Measurements from ENCODE around the gene P4HB. TPM values are rescaled to one million over a fixed set of nuclear protein-coding genes. Genes with fewer than 3 reads are reported as not detected.

P4HB gene
- total RNA-seq, 2 donors from 2014 or later = 506 to 602 TPM

DNA sequence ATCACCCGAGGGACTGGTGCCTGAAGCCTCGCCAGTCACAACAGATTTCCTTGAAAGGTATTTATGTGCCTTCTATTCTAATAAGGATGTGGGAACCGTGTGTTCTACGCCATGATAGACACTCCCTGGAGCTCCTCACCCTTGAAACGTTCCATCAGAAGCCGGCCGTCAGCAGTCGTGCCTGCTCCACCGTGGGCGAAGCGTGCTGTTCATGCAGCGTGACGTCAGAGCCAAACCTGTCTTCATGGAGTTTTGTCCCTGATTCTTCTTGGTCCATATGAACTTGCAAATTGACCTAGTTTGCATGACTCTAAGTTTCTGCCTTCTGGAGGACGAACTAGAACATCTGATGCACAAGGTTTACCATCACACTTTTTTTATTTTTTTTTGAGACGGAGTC lies 21.0 kb downstream of the P4HB start:
- Mint-ChIP-seq H3K36me3 (ENCODE audit: low read depth) (peaks cover 14% of the 10 kb centered on the region), H3K4me3 (no peak overlapping the region), H3K4me1 (no peaks in the 10 kb centered on the region), H3K27ac (no peak overlapping the region), H3K9me3 (no peaks in the 10 kb centered on the region), H3K27me3 (no peaks in the 10 kb centered on the region)
- ATAC-seq (replicated peaks) = no peak

DNA sequence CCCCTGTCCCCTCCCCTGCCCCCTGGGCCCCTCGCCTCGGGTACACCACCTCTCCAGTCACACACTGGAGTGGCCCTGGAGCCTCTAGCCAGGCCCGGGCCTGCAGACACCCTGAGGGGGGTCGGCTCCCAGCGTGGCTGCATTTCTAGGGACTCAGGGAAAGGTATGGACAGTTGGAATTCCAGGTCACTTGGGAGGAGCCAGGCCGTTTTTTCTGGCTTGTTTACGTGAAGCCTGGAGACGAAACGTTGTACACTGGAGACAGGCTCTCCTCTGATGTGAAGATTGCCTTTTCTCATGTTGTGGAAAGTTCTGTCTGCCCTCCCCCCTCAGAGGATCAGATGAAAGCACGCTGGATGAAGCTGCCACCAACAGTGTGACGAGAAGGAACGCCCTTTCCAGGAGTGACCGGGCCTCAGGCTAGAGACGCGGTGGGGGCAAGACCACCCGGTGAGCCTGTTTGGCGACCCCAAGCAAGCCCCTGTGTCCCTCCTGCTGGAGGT lies 21.5 kb downstream of the P4HB start:
- no peaks in the 10 kb centered on the region for H3K9me3 Mint-ChIP-seq
- H3K36me3 Mint-ChIP-seq (ENCODE audit: low read depth) = peaks cover 9% of the 10 kb centered on the region
- ATAC-seq (replicated peaks) = no peak
- H3K4me3 Mint-ChIP-seq = no peak overlapping the region
- H3K27ac Mint-ChIP-seq = no peak overlapping the region
- H3K4me1 Mint-ChIP-seq = no peaks in the 10 kb centered on the region
- no peaks in the 10 kb centered on the region for H3K27me3 Mint-ChIP-seq

DNA sequence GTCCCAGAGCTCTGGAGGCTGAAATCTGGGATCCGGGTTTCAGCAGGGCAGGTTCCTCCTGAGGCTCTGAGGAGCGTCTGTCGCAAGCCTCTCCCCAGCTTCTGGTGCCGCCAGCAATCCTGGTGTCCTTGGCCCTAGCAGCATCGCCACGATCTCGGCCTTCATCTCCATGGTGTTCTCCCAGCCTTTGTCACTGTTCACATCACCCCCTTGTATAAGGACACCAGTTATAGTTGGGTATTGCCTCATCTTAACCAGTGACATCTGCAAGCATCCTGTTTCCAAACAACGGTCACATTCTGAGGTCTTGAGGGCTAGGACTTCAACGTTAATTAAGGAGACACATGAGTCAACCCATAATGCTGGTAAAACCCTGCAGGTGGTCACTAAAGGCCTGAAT lies 22.7 kb downstream of the P4HB start:
- H3K27me3 Mint-ChIP-seq = no peaks in the 10 kb centered on the region
- no peak overlapping the region for H3K27ac Mint-ChIP-seq
- H3K9me3 Mint-ChIP-seq = no peaks in the 10 kb centered on the region
- H3K4me1 Mint-ChIP-seq = no peaks in the 10 kb centered on the region
- no peak for ATAC-seq (replicated peaks)
- peaks cover under 1% of the 10 kb centered on the region for H3K36me3 Mint-ChIP-seq (ENCODE audit: low read depth)
- H3K4me3 Mint-ChIP-seq = no peak overlapping the region

DNA sequence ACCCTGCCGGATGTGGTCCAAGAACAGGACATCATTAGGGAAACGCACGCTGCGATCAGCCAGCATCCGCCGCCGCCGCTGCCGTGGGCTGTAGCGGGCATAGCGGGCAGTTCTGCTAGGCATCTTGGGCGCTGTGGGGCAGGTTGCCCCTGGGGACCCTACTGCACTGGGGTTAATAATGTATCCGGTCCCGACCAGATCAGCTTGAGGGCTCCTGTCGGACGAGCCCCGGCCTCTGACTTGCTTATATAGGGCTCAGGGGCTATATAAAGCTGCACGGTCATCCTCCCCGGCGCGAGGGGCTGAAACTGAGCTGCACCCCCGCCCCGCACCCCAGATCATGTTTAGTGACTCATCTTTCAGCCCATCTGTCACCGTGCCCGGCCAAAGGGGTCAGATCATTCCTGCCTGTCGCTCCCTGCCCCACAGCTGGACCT lies 25.5 kb downstream of the P4HB start, which contains the start of gene PPP1R27:
Gene PPP1R27, minus strand, starts transcription at position 220 of the 437 bp plus-strand sequence. Its CDS starts 97 bp downstream, at position 123.
- peaks cover 15% of the 10 kb centered on the region for H3K36me3 Mint-ChIP-seq (ENCODE audit: low read depth)
- H3K9me3 Mint-ChIP-seq = no peaks in the 10 kb centered on the region
- ATAC-seq (replicated peaks) = no peak
- H3K4me1 Mint-ChIP-seq = peaks cover 6% of the 10 kb centered on the region
- H3K4me3 Mint-ChIP-seq = peak within 1 kb of the TSS; percentile 78
- H3K27ac Mint-ChIP-seq = peak within 1 kb of the TSS; percentile 86
- no peaks in the 10 kb centered on the region for H3K27me3 Mint-ChIP-seq

DNA sequence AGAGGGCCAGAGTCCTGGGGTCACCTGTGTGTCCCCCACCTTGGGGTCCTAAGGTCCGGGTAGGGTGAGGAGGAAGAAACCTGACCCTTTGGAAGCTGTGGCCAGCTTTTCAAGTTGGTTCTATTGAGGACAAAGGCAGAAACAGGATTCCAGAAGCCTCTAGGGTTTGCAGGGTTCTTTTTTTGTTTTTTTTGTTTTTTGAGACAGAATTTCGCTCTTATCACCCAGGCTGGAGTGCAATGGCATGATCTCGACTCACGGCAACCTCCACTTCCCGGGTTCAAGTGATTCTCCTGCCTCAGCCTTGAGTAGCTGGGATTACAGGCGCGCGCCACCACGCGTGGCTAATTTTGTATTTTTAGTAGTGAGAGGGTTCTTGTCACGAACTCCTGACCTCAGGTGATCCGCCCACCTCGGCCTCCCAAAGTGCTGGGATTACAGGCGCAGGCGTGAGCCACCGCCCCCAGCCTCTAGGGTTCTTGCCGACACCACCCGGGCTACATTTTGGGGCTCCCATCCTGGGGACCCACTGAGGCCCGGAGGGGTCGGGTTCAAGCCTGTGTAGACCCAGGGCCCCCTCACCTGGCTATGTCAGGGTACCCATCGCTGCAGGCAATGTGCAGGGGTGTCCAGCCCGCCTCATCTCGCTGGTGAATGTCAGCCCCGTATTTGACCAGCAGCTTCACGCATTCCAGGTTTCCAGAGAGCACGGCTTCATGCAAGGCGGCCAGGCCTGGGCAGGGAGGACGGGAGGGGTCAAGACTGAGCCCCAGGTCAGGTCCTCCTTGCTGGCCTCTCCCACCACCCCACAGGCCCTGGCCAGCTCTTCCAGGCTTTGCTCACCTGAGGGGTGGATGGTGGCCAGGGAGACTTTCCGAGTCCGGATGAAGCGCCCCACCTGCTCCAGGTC lies 26.2 kb downstream of the P4HB start:
- ATAC-seq (replicated peaks) = no peak

DNA sequence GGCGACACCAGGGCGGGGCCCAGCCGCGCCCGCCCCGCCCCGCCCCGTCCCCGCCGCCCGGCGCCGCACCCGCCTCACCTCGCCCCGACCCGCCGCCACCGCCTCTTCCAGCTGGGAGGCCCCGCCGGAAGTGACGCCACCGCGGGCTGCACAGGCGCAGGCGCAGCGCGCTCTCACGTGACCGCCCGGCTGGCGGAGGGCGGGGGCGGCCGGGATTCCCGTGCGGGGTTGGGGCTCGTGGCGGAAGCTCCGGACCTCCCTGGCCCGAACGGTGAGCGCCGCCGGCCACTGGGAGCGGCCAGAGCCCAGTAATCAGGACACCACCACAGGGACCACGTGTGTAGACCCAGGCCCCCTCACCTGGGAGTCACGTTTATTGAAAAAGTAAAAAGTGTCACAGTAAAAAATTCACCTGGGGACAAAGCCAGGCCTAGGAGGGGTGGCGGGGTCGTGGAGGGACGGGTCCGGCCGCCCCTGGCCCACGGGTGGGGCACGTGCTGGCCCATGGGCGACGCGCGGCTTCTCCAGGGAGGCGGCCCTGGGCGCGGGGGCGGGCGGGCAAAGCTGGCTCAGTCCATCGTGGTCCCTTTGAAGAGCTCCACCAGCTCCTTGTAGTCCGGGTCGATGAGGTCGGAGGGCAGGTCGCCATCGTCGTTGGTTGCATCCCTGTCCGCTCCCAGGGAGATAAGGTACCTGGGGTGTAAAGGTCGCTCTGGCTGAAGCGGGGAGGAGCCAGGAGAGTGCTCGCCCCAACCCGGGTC lies 27.0 kb downstream of the P4HB start, which contains the start of gene MCRIP1:
Gene MCRIP1, minus strand, starts transcription at position 132 of the 761 bp plus-strand sequence. CDS start 8,785 bp downstream, outside the sequence.
- H3K36me3 Mint-ChIP-seq (ENCODE audit: low read depth) = peaks cover 15% of the 10 kb centered on the region

More for the DNA sequence above, 26.2 kb downstream of the P4HB start:
- Mint-ChIP-seq H3K4me1 (peaks cover 6% of the 10 kb centered on the region), H3K4me3 (peak overlapping the region; percentile 78), H3K27me3 (no peaks in the 10 kb centered on the region), H3K9me3 (no peaks in the 10 kb centered on the region), H3K36me3 (ENCODE audit: low read depth) (peaks cover 15% of the 10 kb centered on the region), H3K27ac (peak overlapping the region; percentile 86)

DNA sequence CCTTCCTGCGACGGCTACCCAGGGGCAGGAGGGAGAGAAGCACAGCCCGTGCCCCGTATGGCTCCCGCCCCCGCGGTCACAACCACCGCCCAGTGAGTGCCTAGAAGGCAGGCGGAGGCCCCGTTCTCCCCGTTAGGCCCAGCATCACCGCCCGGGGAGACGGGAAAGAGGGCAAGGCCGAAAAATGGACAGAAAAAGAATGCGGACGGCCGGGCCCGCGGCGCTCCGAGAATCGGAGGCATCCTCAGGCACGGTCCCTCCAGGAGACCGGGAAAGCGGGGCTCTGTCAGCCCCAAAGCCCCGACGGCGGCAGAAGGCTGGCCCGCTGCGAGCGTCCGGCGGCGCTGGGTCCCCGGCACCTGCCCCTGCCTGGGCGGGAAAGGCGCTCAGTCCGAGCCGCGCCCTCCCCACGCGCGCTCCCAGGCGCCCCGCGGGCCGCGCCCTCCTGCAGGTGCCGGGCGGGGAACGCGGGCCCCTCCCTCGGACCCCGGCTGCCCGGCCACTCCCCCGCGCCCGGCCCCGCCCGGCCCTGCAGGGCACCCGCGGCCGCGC lies 27.7 kb downstream of the P4HB start:
- peaks cover 15% of the 10 kb centered on the region for H3K36me3 Mint-ChIP-seq (ENCODE audit: low read depth)
- H3K27ac Mint-ChIP-seq = peak overlapping the region; percentile 99
- no peaks in the 10 kb centered on the region for H3K9me3 Mint-ChIP-seq
- H3K27me3 Mint-ChIP-seq = no peaks in the 10 kb centered on the region
- H3K4me3 Mint-ChIP-seq = peak overlapping the region; percentile 100
- ATAC-seq (replicated peaks) = peak; percentile 48
- H3K4me1 Mint-ChIP-seq = peaks cover 6% of the 10 kb centered on the region

More for the DNA sequence above, 27.0 kb downstream of the P4HB start, which contains the start of gene MCRIP1:
- peak within 1 kb of the TSS; percentile 99 for H3K27ac Mint-ChIP-seq
- no peaks in the 10 kb centered on the region for H3K27me3 Mint-ChIP-seq
- H3K4me3 Mint-ChIP-seq = peak within 1 kb of the TSS; percentile 100
- ATAC-seq (replicated peaks) = peak; percentile 79
- peaks cover 6% of the 10 kb centered on the region for H3K4me1 Mint-ChIP-seq
- no peaks in the 10 kb centered on the region for H3K9me3 Mint-ChIP-seq

DNA sequence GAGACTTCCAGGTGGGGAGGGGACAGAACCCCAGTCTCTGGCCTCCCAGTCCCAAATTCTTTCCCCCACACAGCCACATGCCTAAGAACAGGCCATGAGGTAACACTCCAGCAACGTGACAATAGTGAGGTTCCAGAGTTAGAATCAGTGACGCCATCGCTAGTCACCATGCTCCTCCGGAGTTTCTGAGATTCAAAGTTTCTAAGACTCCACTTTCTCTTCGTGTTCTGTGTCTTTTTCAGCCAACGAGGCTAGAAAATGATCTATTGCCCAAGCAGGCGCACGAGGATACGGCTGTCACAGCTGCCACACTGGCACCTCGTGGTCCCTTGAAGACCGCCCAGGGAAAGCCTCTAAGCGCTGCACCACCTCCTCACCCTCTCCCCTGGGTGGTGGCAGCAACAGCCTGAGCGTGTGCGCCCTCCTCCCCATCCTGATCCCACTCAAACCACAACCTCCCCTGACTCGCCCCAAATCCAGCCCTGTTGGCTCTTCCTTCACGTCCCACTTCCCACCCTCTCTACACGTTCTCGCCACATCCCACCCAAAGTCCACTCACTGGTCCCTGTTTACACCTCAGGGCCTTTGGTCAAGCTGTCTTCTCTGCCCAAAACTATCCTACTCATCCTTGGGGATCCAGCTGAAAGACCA lies 28.3 kb downstream of the P4HB start:
- Mint-ChIP-seq H3K4me1 (peaks cover 6% of the 10 kb centered on the region), H3K4me3 (peak overlapping the region; percentile 100), H3K27me3 (no peaks in the 10 kb centered on the region), H3K27ac (peak overlapping the region; percentile 99), H3K36me3 (ENCODE audit: low read depth) (peaks cover 15% of the 10 kb centered on the region), H3K9me3 (no peaks in the 10 kb centered on the region)
- peak; percentile 58 for ATAC-seq (replicated peaks)

DNA sequence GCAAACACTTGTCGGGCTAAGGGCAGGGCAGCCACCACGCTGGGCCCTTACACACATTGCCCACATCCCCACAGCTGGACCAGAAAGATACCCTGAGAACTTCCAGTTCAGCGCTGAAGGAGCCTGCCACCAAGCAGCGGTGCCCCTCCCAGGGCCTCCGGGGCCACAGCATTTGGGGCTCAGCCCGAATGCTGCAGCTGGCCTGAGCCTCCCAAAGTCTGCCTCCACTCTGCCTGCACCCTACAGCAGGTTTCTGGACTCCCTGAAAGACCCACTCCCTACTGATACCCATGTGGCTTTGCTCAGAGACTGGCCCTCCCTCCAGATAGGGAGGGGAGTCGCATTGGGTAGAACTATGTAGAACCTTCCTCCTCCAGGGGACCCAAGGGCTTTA lies 28.8 kb downstream of the P4HB start:
- Mint-ChIP-seq H3K27me3 (no peaks in the 10 kb centered on the region), H3K4me3 (peak overlapping the region; percentile 100), H3K4me1 (peaks cover 6% of the 10 kb centered on the region), H3K9me3 (no peaks in the 10 kb centered on the region), H3K36me3 (ENCODE audit: low read depth) (peaks cover 15% of the 10 kb centered on the region), H3K27ac (peak overlapping the region; percentile 99)
- ATAC-seq (replicated peaks) = peak; percentile 7

DNA sequence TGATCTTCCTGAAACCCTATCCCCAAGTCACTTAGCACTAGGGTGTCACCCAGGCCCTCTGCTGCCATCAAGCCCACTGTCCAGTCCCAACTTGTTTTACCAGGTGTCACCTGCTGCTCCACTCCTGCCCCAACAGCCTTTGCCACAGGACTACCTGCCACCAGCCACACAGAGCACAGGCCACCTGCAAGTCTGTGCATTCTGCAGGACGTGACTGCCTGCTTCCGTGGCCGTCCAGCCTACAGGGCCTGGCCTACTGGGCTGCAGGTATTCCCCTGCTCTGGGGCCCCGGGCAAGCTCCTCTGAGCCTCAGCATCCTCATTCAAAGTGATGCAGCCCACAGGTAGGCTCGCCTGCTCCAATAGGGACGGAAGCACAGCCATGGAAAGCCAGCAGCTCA lies 30.5 kb downstream of the P4HB start:
- no peak for ATAC-seq (replicated peaks)
- Mint-ChIP-seq H3K9me3 (no peaks in the 10 kb centered on the region), H3K27me3 (no peaks in the 10 kb centered on the region), H3K4me1 (peaks cover 11% of the 10 kb centered on the region), H3K4me3 (peak overlapping the region; percentile 100), H3K36me3 (ENCODE audit: low read depth) (peaks cover 15% of the 10 kb centered on the region), H3K27ac (peak overlapping the region; percentile 22)

DNA sequence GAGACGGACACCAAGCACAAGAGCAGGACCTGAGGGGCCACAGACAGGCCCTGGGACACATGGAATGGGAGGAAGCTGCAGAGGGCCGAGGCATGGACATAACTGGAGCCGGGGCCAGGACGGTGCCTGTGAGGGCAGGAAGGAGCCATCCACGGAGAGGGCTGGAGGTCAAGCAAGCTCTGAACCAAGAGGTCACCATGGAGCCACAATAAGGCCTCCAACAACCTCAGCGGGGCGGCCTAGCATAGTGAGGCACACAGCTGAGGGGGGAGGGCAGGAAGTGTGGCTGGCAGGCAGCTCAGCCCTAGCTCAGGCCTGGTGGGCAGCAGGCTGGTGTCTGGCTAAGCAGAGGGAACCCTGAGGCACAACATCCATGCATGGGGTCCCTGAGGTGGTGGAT lies 31.7 kb downstream of the P4HB start:
- ATAC-seq (replicated peaks) = no peak
- Mint-ChIP-seq H3K27ac (no peak overlapping the region), H3K4me1 (peaks cover 11% of the 10 kb centered on the region), H3K27me3 (no peaks in the 10 kb centered on the region), H3K36me3 (ENCODE audit: low read depth) (peaks cover 15% of the 10 kb centered on the region), H3K9me3 (no peaks in the 10 kb centered on the region), H3K4me3 (no peak overlapping the region)

DNA sequence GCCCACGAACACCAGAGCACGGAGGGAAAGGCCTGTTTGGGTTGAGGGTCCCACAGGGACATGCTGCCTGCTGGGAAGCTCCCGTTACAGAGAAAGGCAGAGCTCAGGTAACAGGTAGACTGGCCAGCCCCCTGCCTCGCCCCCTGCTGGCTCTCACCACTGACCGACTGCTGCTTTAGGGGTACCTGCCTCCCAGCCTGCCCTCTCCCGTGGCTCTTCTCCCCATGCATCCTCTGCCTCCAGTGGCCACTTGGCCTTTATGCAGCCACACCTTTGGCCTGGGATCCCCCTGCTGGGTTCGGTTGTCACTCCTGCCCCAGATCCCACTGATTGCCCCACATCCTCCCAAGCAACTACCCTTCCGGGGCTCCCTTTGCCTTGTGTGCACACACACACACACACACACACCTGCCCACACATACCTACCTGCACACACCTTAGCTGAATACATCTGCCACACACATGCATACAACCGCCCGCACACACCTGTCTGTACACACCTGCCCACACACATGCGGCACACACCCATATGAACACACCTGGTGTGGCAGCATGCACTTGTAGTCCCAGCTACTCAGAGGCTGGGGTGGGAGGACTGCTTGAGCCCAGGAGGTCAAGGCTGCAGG lies 34.4 kb downstream of the P4HB start:
- H3K27me3 Mint-ChIP-seq = no peaks in the 10 kb centered on the region
- peaks cover 5% of the 10 kb centered on the region for H3K4me1 Mint-ChIP-seq
- no peak overlapping the region for H3K4me3 Mint-ChIP-seq
- no peaks in the 10 kb centered on the region for H3K36me3 Mint-ChIP-seq (ENCODE audit: low read depth)
- no peaks in the 10 kb centered on the region for H3K9me3 Mint-ChIP-seq
- ATAC-seq (replicated peaks) = no peak
- peak overlapping the region; percentile 13 for H3K27ac Mint-ChIP-seq

DNA sequence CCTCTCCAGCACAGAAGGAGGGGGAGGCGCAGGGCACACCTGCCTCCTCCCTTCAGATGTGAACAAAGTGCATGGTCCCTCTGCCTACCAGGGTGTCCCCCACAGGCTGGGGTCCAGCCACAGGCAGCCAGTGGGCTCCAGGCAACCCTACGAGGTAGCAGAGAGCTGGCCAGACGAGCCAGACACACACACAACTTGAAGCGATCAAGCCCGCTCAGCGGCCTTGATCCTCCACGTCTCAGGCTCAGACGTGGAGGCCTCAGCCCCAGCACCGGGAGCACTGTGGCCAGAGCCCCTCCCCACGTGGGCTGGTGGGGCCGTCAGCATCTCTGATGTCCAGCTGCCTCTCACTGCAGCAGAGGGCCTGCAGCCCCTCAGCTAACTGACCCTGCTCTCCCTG lies 35.7 kb downstream of the P4HB start:
- ATAC-seq (replicated peaks) = no peak
- Mint-ChIP-seq H3K9me3 (no peaks in the 10 kb centered on the region), H3K36me3 (ENCODE audit: low read depth) (no peaks in the 10 kb centered on the region), H3K4me1 (peaks cover 5% of the 10 kb centered on the region), H3K27me3 (no peaks in the 10 kb centered on the region), H3K4me3 (no peak overlapping the region), H3K27ac (no peak overlapping the region)
